HG03520 (cell line): ENCODE measurements around the gene ORMDL2.
A peak's percentile ranks its signal among the peaks of the same experiment; 100 is the strongest.
"Not testable (repeated sequence)": the region's sequence is repeated elsewhere in the genome, so short reads cannot be mapped to it uniquely, and the experiment has no call there.

ENCODE experiments used
- ATAC-seq: cut with Tn5 transposase; IDR thresholded peaks from one replicate; pipeline ENCODE4 v1.9.1; 2021; ENCODE audit warnings: mild to moderate bottlenecking, moderate library complexity; ENCODE audit not compliant: unreplicated experiment

Gene ORMDL2

GRCh38 chr12:55827806-55828205 lies 10.0 kb downstream of the ORMDL2 start:
- ATAC-seq = no peak

- no peak for ATAC-seq
Measured at GRCh38 chr12:55828357-55828756, 10.5 kb downstream of the ORMDL2 start.

DNA sequence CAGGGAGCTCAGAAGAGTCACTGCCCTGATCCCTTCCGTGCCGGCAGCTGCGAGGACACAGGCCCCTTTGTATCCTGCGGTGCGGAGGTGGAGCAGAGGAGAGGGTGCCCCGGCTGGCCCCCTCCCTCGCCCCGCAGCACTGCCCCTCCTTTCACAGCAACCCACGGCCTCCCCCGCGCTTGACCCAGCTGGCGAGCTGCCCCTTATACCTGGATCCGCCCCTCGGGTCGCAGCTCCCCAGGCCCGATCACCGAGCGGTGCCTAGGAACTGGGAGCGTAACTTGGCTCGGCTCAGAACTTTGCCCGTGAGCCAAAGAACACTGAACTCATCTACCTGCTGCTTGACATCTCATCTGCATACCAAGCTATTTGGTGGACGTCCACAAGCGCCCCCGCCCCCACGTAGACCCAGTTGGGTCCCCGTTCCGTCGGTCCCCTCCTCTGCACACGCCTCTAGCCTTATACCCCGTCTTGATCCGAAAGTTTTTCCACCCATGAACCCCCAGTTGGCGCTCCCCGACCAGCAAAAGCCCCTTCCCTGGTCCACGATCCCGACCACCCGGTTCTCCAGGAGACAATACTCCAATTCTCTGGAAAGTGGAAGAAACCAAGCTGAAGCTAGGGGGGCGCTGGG lies 12.2 kb downstream of the ORMDL2 start:
- peak; percentile 5 for ATAC-seq

- no peak for ATAC-seq
Measured at GRCh38 chr12:55830601-55831446, 13.0 kb downstream of the ORMDL2 start.

DNA sequence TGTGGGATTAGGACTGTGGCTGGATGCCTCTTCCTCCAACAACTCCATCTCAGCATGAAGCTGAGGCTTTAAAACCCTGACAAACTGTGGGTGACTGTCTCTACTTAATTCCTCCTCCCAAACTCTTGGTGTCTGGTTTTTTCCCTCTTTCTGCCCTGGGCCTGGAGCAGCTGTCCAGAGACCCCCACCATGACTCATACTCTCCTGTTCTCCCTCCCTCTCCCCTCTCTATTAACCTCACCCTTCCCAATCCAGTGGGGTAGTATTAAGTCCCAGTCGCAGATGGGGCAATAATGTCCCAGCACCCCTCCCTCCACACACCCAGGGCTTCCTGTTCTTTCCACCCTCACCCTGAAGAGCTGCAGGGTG lies 13.6 kb downstream of the ORMDL2 start:
- ATAC-seq = no peak

DNA sequence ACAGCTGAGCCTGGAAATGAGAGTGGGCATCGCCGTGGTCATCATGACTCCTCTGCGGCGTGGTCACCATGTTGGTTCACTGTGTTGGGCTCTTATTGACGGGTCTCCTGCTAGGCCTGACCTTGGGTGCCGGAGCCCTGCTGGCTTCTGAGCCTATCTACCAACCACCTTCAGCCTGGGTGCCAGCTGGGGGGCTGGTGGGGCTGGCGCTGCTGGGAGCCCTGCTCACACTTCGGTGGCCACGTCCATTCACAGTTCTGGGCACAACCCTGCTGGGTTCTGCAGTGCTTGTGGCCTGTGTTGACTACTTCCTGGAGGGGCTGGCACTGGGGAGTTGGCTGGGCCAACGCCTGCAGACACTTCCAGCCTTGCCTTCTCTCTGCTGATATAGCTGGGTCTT lies 15.2 kb downstream of the ORMDL2 start:
- no peak for ATAC-seq

- ATAC-seq = not testable (repeated sequence)
Measured at GRCh38 chr12:55834400-55834799, 16.6 kb downstream of the ORMDL2 start.

GRCh38 chr12:55838361-55838760 lies 20.5 kb downstream of the ORMDL2 start:
- no peak for ATAC-seq

DNA sequence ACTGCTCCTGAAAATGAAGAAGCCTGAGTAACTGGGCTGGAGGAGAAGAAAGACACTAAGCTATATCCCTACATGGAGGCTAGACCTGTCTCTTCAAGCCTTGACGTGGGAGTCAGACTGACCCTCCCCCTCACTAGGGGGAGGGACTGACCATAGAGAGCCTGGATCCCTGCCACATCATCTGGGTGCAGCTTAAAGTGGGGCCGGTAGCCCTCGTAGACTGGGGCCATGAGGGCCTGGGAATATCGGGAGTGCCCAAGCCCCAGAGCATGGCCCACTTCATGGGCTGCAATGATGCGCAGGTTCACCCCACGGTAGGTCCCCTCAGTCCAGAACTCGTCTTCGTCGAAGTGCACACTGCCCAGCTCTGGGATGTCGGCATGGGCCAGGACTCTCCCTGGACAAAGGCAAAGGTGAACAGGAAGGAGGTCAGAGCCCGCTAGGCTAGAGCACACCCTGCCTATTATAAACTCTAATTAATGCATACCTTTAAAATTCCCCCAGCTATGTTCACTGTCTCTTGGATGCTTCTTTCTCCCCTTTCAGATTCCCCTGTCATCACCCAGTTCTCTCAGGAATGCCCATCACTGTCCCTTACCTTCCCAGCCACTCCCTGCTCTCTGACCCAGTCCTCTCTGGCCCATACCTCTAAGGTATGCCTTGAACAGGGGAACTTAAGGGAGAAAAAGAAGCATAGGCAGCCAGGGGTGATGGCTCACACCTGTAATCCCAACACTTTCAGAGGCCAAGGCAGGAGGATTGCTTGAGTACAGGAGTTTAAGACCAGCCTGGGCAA lies 21.7 kb downstream of the ORMDL2 start:
- ATAC-seq = no peak

GRCh38 chr12:55840581-55841351 lies 22.9 kb downstream of the ORMDL2 start:
- ATAC-seq = no peak

- no peak for ATAC-seq
Measured at GRCh38 chr12:55842681-55843429, 25.0 kb downstream of the ORMDL2 start, which contains the start of gene MMP19. TSS of gene MMP19 (minus strand) at chr12:55842936. CDS start at chr12:55842830, 106 bp downstream.

GRCh38 chr12:55843431-55843830 lies 25.6 kb downstream of the ORMDL2 start:
- ATAC-seq = no peak

GRCh38 chr12:55844961-55845360 lies 27.1 kb downstream of the ORMDL2 start:
- ATAC-seq = no peak

GRCh38 chr12:55845361-55845760 lies 27.5 kb downstream of the ORMDL2 start:
- ATAC-seq = no peak

GRCh38 chr12:55845785-55846496 lies 28.1 kb downstream of the ORMDL2 start:
- no peak for ATAC-seq

DNA sequence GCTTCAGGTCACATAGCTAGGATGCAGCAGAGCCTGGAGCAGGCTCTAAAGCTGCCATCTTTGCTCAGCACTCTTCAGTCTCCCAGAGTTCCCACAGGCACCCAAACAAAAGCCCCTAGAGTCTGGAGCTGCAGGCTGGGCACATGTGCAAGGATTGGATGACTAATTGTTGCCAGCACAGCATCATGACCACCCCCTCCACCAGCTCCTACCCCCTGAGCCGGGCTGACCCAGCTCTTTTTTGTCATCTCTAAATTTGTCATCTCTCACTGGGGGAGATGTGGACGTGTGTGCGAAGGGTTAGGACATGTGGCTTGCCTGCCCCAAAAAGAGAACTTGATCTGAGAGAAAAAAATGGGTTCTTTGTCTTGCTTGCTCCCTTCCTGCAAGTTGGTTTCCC lies 29.2 kb downstream of the ORMDL2 start:
- no peak for ATAC-seq

GRCh38 chr12:55847603-55848291 lies 29.9 kb downstream of the ORMDL2 start:
- no peak for ATAC-seq

DNA sequence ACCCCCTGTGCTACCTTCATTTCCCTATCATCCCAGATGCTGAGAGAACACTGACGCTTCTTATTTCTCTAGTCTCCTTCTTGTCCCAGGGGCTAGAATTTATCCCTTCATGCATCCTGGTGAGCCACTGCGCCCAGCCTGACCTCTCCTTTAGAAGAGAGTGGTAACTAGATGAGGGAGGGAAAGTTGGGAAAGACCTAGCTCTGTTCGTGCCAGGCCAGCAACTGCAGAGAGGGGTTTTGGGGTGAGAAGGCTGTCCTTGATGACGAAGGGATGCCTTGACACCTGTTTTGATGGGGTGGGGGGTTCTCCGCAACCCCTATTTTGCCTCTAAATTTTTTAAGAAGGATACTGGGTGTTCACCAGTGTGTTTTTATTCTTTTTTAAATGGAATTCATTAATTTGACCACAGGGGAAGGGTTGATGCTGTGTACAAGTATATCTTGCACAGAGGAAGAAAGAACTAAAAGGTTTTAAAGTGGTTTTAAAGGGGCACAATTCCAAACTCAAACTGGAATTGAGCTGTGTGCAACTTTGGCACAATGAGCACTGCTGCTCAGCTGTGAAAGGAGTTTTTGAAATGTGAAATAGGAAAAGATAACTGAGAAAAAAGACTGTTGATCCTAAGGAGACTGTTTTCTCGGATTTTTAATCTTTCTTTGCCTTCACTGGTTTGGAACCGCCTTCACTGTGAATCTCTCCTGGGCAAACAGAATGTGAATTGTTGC lies 31.9 kb downstream of the ORMDL2 start:
- ATAC-seq = no peak
